Renal cortex interstitium (tissue), 11 donors: ENCODE results near the gene FLVCR2. TPM values are rescaled to one million over a fixed set of nuclear protein-coding genes. Genes with fewer than 3 reads are reported as not detected.

Experiments used
- DNase-seq, 11 donors: peaks; one replicate each; pipeline ENCODE4 v3.0.0-alpha.2; 2013; ENCODE audit warnings: low read depth in 9 of 11, low spot score in 4 of 11; ENCODE audit errors: extremely low read depth in 1 of 11
- polyA plus RNA-seq, 3 donors: library from polyadenylated mRNA; unstranded; fragments of 120-200 nt; gene quantifications; one replicate each; pipeline ENCODE4 v1.2.1, GENCODE V29; 2013; ENCODE audit not compliant: insufficient read length in 3 of 3

The FLVCR2 gene
- polyA plus RNA-seq, 3 donors, result 5.9 to 9.4 (median 7.5) TPM

DNA sequence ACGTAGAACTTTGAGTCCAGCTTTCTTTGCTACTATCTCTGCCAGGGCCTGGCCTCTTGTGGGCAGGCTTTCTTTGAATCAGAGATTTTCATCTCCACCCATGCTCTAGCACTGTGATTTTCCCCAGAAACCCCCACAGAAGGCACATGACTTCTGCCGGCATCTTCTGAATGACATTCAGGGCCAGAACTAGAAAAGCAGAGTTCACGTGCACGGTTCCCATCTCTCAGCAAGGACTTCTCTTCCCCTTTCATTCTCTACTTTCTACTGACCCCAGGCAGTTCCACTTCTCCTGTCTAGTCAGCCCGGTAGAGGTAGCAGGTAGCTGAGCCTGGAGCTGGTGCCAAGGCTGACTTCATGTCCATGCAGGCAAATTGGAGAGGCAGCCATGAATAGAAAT lies 29.3 kb upstream of the FLVCR2 start:
- DNase-seq, result no peak

DNA sequence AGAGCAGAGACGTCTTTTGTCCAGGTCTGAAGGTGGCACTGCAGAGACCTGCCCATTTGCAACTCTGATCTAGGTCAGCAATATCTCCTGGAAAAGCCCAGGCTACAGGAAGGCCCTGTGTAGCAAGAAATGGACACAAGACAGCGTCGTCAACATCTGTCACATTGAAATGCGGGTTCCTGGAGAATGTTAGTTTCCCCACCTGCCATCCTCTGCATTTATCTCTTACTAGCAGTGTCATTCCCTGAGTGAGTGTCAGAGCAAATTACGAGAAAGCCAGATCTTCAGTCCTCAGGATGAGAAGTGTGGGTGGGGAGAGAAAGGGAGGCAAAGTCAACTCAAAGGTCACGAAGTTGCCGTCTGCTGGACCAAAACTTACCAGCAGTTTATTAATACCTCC lies 27.4 kb upstream of the FLVCR2 start:
- DNase-seq, result no peak

DNA sequence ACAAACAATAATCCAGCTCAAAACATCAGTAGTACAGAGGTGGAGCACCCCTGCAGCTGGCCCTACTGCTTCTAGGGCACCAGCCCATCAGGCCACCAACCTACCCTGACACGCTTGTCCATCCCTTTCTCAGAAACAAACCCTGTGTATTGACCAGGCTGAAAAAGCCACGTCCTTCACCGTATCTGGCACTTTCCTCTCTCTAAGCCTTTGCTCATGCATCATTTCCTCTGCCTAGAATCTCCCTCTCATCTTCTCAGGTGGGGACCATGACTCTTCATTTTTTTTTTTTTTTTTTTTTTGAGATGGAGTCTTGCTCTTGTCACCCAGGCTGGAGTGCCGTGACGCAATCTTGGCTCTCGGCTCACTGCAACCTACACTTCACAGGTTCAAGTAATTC lies 25.3 kb upstream of the FLVCR2 start:
- no peak for DNase-seq

DNA sequence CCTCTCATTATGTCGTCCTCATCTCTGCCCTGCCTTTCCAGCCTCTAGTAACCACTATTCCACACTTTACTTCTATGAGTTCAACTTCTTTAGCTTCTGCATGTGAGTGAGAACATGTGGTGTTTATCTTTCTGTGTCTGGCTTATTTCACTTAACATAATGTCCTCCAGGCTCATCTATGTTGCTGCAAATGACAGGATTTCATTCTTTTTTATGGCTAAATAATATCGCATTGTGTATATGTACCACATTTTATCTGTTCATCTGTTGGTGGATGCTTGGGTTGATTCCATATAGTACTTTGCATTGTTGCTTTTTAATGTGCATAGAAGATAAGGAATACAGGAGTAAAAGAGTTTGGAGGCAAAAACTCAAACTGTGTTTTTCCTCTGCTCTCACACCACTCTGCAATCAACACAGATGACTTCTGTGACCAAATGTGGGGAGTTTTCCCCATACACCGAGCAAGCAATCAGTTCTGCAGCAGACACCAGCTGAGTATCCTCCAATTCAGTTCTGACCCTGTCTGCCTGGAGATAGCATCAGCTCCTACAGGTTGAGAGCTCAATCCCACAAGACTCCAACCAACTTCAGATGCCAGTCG lies 24.6 kb upstream of the FLVCR2 start:
- no peak for DNase-seq

DNA sequence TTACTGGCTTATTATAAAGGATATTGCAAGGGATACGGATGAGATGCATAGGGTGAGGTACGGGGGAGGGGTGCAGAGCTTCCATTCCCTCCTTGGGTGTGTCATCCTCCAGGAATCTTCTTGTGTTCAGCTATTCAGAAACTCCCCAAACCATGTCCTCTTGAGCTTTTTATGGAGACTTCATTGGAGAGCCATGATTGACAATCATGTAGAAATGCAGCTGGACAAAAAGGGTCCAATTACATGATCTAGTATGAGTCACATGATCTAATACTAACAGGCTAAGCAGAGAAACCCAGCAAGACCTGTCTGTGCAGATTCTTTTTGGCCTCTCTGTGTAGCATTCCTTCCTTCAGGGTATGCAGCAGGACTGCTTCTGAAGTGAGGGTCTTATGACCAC lies 23.9 kb upstream of the FLVCR2 start:
- DNase-seq, result no peak

DNA sequence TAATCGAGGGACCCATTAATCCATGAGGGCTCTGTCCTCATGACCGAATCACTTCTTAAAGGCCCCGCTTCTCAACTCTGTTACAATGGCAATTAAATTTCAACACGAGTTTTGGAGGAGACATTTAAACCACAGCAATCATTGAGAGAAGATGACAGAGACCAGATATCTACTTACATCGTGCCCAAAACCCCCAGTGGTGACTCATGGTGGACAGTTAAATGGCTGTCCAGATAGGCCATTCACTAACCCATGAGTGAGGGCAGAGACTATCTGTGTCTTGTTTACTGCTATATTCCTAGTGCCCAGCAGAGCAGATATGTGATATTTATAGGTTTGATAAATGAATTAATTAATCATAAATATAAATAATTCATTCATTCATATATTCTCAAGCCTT lies 20.0 kb upstream of the FLVCR2 start:
- DNase-seq, result no peak

DNA sequence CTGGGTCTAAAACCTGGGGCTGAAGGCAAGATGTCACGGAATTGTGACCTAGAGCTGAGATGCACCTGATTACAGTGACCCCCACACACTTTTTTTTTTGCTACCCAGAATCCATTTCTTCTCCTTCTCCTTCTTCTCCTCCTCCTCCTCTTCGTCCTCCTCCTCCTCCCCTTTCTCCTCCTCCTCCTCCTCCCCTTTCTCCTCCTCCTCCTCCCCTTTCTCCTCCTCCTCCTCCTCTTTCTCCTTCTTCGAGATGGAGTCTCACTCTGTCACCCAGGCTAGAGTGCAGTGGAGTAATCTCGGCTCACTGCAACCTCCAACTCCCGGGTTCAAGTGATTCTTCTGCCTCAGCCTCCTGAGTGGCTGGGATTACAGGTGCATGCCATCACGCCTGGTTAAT lies 19.4 kb upstream of the FLVCR2 start:
- DNase-seq, result no peak

DNA sequence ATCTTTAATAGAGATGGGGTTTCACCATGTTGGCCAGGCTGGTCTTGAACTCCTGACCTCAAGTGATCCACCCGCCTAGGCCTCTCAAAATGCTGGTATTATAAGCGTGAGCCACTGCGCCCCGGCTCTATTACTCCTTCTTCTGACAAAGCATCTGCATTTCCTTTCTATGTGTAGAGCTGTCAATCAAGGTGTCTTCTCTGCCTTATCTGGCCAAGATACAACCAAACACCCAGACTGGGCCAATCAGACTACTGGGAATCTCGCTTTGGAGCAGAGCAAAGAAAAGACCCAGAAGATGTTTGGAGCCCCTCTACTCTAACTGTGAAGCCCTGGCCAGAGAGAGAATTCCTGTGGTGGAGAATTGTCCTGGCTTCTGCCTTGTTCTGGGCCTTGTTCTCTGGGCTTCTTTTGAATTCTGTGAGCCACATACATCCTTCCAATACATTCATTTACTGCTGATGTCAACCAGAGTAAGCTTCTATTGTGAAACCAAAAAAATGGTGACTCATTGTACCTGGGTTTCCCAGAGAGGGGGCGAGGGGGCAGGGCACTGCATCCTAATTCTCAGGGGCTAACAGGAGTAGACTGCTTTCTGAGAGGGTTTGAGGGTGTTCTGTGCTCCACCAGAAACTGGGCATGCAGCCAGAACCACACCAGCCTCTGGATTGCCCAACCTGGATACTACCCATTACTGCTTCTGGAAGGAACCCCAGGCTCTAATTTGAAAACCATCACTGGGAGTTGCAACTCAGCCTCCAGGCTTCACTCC lies 18.8 kb upstream of the FLVCR2 start:
- no peak for DNase-seq

DNA sequence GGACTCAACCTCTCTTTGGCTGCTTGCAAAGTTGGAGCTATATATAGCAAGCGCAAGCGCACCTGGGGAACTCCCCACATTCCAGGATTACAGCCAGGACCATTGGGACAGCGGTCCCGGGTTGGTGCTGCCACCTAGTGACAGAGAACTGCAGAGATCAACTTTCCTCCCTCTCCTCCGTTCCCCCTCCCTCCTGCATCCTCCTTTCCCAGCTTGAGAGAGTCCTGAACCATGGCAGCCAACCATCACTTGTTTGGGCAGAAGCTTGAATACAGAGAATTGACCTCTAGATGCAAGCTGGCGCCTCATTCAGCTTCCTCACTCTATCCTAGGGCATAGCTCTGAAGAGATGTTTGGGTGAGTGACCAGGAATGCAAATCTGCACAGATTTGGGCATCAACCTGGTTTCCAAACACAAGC lies 17.4 kb upstream of the FLVCR2 start:
- peak; percentile 60 to 84 (median 70) for DNase-seq

DNA sequence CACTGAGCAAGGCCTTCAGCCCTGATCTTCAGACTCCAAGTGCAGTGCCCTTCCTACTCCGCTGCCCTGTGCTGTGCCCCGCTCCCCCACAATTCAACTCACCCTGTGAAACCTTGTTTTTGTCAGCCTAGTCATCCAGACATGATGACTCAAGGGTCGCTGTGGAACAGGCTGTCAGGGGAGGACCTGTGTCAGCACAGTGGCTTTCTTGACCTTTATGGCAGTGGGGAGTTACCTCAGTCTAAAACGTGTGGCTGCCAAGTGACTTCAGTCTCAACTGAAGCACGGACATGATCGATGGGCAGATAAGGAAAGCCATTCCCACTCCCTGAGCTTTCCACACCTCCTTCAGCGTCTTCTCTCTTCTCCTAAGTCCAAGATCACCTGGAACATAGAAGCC lies 16.3 kb upstream of the FLVCR2 start:
- DNase-seq, result no peak

DNA sequence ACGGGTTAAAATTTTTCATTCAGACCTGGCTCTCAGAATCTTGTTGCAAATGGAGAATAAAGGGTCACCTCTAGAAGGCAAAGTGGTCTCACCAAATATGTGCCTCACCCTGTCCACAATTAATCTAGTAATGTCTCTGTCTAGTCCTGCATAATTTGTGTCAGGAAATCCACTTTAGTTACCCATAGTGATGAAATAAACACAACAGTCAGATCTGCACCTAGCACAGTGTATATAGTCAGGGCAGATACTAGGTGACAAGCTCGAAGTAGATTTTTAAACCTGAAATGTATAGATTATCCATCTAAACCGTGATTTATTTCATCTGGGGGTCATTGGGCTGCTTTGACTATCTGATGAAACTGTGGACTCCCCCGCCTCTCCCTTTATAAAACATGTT lies 15.9 kb upstream of the FLVCR2 start:
- no peak for DNase-seq

DNA sequence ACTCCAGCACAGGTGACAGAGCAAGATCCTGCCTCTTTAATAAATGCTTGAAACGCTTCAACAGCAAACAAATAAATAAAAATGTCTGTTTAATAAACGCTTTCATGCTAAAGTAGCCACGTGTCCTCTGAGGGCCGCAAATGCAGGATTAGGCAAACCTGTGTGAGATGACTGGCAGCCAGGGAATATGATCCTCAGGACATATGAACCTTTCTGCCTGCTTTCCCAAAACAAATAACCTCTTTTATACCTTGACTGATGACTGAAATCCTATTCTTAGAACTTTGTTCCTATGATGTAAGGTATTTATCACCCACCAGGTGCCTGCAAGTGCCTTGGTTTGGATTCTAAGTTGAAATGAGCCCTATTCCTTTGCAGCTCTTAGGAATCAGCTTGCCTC lies 14.5 kb upstream of the FLVCR2 start:
- DNase-seq, result no peak

DNA sequence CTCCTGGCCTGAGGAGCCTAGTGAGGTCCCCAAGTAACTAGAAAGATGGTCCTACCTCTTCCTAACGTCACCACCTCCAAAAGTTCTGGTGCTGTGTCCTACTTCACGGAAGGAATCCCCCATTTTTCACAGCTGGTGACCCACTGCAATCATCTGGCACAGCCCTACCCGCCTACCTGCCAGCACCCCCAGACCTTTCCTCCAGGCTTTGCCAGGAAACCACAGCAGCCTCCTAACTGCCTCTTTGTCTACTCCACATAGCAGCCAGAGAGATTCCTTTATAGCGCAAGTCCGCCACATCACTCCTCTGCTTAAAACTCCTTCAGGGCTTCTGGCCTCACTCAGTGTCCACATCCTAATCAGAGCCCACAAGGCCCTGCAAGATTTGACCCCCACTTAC lies 13.4 kb upstream of the FLVCR2 start:
- DNase-seq, result no peak

DNA sequence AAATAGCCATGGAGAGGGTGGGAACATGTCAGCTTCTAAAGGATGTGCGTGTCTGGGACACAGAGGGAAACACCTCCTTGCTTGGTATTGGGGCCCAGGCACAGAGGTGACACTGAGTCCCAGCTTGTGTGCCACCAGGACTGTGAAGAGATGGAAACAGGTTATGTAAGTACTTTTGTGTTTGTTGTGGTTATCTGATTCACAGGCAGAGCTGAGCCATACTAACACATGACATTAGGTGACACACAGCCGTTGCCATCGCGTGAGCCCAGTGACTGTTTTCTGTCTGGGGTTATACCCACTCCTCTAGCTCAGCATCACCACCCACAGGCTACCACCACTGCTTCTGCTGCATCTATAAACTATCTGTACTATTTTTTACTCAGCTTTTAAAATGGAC lies 12.1 kb upstream of the FLVCR2 start:
- DNase-seq, result no peak

DNA sequence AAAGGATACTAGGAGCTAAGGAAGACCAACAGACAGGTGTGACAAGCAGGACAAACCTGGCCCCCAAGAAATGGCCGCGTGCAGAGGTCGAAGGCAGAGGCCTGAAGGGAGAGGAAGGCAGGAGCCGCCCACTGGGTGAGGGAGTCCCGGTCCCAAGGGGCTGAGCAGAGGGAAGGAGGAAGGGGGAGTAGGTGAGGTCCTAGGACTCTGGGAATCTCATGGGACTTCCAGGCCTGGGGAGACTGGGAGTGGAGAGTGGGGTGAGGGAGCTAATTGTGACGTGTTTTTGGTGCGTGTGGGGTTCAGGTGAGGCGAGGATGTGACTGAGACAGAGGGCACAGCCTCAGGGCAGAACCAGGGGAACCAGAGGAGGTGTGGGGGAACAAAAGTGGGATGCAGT lies 11.7 kb upstream of the FLVCR2 start:
- no peak for DNase-seq

DNA sequence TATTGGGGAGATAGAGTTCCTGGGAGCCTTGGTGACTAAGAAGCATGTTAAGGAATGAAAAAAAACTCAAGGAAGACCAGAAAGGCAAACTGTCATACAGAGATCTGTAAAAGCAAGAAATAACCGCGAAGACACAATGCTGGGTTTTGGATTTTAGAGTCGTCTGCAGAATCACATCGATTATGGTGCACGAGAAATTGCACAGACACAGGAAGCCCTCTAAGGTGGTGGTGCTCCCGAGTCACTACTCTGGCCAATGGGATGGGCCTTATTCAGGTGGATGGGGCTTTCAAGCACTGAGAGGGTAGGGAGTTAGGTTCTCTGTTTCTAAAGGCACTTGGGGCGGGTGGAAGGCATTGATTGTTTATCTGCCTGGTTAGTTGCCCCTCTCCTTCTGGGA lies 10.3 kb upstream of the FLVCR2 start:
- DNase-seq, result no peak

DNA sequence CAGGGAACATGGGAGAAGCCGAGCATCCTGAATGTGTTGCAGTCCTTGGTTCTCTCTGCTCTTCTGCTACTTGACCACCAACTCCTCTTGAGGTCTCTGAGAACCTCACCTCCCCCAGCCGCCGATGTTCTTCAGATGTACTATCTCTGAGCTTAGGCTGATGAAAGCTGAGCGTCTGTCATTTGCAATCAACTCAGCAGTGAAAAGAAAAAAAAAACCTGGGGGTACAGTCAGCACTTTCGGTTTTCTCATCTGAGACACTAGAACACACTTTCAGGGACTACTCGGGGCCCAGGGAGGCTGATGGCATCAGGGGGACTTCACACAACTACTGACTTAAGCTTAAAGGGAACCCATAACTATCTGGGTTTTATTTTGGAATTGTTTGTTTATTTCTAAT lies 9.6 kb upstream of the FLVCR2 start:
- DNase-seq, result no peak

DNA sequence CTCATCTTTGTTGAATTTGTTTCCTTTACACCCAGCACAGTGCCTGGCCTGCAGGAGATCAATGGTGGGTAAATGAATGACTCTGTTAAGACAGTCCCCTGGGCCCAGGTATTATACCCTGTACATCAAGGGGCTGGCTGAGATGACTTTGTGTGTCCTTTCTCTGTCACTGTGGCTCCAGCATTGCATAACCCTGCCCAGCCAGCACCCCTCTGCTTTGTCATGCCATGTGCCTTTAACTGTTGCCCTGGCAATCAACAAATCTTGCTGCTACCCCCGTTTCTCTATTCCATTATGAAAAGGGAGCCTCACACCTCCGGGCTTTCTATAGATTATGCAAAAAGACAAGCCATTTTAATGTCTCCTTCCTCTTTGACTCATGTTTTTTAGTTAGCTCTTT lies 7.6 kb upstream of the FLVCR2 start:
- no peak for DNase-seq

DNA sequence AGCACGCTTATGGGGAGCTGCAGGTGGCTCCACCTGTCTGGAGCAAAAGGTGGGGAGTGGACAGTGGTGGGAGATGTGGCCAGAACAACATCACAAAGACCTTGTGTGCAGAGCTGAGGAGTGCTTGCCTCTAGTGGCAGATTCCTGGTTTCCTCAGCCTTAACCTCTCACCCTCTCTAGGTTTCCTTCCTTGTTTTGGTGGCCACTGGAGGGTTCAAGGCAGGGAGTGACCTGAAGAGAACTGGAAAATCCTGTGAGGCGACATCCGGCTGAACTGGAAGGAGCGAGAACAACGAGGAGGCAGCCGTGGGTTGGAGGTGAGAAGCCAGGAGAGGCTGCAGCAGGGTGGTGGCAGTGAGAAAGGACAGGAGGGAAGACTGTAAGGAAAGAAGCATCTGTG lies 6.3 kb upstream of the FLVCR2 start:
- DNase-seq, result no peak

DNA sequence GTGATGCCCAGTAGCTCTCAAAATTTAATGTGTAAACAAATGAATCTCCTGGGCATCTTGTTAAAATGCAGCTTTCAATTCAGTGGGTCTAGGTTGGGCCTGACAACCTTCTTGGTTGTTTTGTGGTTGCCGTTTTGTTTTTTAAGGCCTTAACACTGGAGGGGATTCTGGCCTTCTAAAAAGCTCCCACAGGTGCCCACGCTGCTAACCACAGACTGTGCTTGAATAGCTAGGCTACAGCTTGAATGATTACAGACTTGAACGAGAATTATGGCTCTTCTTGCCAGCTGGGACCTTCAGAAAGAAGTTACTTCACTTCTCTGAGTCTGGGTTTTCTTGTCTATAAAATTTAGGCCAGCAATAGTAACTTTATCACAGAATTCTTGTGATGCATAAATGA lies 1.3 kb upstream of the FLVCR2 start:
- no peak for DNase-seq

DNA sequence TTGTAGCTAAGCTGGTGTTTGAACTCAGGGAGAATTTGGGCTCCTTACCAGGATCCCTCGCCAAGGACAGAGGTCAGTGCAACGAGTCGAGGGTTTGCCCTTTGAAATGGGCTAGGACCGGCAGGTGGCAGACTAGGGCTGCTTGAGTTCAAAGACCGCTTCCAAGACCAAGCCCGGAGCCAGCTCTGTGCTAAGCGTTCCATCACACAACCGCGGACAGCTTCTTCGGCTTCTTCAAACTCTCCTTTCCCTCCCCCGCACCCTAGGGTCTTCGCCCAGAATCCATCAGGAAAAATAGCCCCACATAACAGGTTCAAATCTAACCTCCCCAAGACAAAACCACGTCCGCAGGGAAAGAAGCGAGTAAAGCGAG lies 705 bp upstream of the FLVCR2 start:
- peak; percentile 58 to 80 (median 71) for DNase-seq
